Subcutaneous adipose tissue (tissue), 4 donors: ENCODE measurements around the gene SLC10A1. TPM values are rescaled to one million over a fixed set of nuclear protein-coding genes. Genes with fewer than 3 reads are reported as not detected.

ENCODE experiments used
- total RNA-seq, 4 donors: library from RNA; depleted of rRNA; stranded (reverse); fragments of >200 nt; gene quantifications; one replicate each; pipeline ENCODE4 v1.1.0, GENCODE V29; 2016
- TF ChIP-seq, protein P1 (sequence below): fragments of 450-650 bp; IDR thresholded peaks from one replicate; pipeline ENCODE4 v1.5.1; 2016; ENCODE audit warnings: low read depth, mild to moderate bottlenecking, control low read depth, antibody characterized with exemption, moderate library complexity

The SLC10A1 gene
- total RNA-seq, result not detected

DNA sequence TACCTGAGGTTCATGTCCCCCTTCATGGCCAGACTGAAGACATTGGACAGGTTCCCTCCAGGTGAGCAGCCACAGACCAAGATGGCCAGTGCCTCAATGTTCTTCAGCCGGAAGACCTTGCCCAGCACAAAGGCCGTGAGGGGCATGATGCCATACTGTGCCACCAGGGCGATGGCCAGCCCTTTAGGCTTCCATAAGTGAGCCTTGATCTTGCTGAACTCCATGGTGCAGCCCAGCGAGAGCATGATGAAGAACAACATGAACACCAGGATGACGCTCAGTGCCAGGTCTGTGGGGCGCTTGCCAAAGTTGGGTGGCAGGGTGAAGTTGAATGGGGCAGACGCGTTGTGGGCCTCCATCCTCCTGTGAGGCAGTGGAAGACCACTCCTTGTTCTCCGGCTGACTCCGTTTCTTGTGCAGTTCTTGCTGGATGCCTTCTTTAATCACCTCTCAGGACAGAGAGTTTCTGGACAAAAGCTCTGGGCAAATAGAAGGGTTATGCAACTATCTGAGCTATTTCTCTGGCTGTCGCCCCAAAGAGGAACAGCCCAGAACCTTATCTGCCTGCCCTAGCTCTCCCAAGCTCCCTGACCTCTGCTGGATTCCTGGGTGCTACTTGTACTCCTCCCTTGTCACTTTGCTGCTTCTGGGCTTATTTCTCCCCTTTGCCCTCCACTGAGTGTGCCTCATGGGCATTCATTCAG lies at the start of gene SLC10A1:
SLC10A1 (minus strand) TSS at position 445 of the 704 bp plus-strand sequence; CDS start at position 359, 86 bp downstream.
- TF ChIP-seq, protein P1, sequence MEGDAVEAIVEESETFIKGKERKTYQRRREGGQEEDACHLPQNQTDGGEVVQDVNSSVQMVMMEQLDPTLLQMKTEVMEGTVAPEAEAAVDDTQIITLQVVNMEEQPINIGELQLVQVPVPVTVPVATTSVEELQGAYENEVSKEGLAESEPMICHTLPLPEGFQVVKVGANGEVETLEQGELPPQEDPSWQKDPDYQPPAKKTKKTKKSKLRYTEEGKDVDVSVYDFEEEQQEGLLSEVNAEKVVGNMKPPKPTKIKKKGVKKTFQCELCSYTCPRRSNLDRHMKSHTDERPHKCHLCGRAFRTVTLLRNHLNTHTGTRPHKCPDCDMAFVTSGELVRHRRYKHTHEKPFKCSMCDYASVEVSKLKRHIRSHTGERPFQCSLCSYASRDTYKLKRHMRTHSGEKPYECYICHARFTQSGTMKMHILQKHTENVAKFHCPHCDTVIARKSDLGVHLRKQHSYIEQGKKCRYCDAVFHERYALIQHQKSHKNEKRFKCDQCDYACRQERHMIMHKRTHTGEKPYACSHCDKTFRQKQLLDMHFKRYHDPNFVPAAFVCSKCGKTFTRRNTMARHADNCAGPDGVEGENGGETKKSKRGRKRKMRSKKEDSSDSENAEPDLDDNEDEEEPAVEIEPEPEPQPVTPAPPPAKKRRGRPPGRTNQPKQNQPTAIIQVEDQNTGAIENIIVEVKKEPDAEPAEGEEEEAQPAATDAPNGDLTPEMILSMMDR, result no peak

DNA sequence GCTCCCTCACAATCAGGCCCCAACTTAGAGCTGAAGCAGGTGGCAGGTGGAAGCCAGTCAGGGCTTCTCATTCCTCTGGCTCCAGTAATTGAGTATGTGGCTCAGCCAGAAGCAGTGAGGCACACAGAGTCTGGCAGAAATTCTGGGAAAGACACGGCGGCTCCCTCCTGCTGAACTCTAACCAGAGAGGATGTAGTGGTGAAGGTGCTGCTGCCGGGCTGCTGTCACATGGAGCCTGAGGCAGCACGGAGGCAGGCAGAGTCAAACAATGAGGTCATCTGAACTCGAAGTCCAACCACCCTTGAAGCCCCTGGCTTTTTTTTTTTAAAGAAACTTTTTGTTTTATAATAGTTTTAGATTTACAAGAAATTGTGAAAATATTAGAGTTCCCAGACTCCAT lies 48.7 kb upstream of the SLC10A1 start:
- TF ChIP-seq, protein P1, result no peak

DNA sequence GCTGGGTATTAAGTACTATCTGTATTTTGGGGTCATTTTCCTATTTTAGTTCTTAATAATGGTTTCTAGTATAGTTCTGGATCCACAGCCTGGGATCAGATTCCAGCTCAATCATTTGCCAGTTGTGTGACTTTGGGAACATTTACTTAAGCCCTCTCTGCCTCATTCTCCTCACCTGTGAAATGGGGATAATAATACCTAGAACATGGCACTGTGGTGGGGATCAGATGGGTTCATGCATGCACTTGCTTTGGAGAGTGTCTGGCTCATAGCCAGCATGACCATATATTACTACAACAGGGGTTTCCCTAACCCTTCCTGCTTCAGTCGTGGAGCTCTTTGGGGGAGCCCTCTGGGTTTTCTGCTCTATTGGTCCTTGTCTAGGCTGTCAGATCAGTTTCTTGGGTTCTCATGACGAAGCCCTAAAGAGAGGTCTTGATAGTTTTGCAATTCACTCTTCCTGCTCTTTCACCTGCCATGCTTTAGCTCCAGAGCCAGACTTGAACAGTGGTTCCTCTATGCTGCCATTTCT lies 48.1 kb upstream of the SLC10A1 start:
- TF ChIP-seq, protein P1, result no peak

DNA sequence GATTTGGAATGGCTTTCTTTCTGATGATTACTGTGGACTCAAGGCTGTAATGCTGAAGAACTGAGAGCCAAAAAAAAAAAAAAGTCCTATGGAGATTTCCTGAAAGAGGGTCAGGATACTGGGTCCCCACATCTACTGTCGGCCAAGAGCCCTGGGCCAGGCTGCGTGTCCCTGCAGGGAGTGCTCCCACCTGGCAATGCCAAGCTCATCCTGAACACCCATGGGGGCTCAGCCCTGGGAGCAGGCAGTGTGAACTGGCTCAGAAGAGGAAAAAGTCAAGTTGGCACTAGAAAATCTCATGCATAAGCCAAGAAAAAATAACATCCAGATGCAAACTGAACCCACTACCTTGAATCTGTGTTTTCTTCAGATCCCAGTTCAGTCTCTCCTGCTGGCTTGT lies 47.1 kb upstream of the SLC10A1 start:
- TF ChIP-seq, protein P1, result no peak

DNA sequence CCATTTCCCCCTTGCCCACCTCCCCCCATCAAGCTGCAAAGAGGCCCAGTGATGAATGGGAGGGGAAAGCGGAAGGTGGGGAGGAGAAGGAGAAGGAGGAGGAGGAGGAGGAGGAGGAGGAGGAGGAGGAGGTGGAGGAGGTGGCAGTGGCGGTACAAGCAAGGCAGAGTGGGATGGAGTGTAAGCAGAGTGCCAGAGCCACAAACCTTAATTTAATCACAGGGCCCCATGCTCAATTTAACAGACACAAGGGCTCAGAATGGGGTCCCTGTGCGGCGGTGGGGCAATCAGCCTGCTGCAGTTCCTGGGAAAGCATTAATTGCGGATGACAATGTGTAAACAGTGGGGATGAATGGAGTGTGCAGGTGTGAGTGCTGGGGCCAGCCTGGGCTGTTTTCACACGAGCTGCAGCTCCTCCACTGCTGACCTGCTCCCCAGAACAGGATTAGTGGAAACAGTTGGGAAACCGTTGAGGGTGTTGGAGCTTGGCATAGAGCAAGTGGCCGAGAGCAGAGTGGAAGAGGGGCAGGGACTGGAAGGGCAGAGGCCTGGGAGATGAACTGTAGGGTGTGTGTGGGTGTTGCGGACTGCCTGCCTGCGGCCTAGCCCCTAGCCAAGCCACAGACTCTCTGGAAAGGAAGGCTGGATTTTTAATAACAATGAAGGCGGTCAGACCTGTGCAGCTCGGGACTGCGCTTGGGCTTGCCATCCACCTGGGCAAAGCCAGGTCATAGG lies 45.8 kb upstream of the SLC10A1 start:
- TF ChIP-seq, protein P1, result no peak

DNA sequence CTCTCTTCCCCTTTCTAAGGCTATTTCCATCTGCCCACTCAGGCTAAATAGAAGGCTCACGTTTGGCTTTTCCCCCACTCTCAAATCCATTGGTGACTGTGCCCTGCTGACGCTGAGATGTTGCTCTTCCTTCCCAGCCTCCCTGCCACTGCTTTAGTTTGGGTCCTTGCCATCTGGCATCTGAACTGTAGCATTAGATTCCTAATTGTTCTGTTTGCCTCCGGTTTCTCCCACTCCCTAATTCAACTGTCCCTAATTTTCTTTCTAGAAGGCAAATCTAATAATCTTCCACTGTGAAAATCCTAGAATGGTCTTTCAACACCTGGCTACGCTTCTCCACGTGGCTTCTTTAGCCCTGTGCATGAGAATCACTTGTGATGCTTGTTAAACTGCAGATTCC lies 44.6 kb upstream of the SLC10A1 start:
- TF ChIP-seq, protein P1, result no peak

DNA sequence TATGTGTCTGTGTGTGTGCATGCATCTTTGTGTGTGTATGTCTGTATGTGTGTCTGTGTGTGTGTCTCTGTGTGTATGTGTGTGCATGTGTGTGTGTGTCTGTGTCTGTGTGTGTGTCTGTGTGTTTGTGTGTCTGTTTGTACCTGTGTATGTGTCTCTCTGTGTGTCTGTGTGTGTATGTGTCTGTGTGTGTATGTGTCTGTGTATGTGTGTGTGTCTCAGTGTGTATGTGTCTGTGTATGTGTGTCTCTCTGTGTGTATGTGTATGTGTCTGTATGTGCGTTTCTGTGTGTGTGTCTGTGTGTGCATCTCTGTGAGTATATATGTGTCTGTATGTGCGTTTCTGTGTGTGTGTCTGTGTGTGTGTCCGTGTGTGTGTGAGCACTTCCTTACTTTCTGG lies 42.6 kb upstream of the SLC10A1 start:
- TF ChIP-seq, protein P1, result no peak
